H9 (cell line): ENCODE data around the gene MYBPC2. TPM values are rescaled to one million over a fixed set of nuclear protein-coding genes. Genes with fewer than 3 reads are reported as not detected.

ENCODE experiments used
- DNase-seq: peaks from one replicate; pipeline ENCODE4 v3.0.0-alpha.2; 2017
- H2AFZ ChIP-seq: one replicate; pipeline ENCODE4 v1.6.1; 2013; ENCODE audit warnings: mild to moderate bottlenecking, low read length, control low read depth, moderate library complexity
- H2AK5ac ChIP-seq: 2 replicates; pipeline ENCODE4 v1.6.1; 2013; ENCODE audit warnings: low read length, control low read depth, mixed read lengths; ENCODE audit not compliant: insufficient read length
- H2BK120ac ChIP-seq: one replicate; pipeline ENCODE4 v1.6.1; 2013; ENCODE audit warnings: low read depth, mild to moderate bottlenecking, low read length, control low read depth, inconsistent platforms; ENCODE audit not compliant: poor library complexity, severe bottlenecking
- H2BK12ac ChIP-seq: 2 replicates; pipeline ENCODE4 v1.6.1; 2013; ENCODE audit warnings: low read length, control low read depth, mixed read lengths, low read depth; ENCODE audit not compliant: insufficient read length
- H2BK15ac ChIP-seq: 2 replicates; pipeline ENCODE4 v1.6.1; 2013; ENCODE audit warnings: low read depth, low read length, control low read depth
- H2BK20ac ChIP-seq: one replicate; pipeline ENCODE4 v1.6.1; 2013; ENCODE audit warnings: low read depth, mild to moderate bottlenecking, low read length, control low read depth, inconsistent platforms; ENCODE audit not compliant: poor library complexity, severe bottlenecking
- H2BK5ac ChIP-seq: 2 replicates; pipeline ENCODE4 v1.6.1; 2013; ENCODE audit warnings: low read length, control low read depth, mixed read lengths; ENCODE audit not compliant: insufficient read length
- H3K14ac ChIP-seq: 2 replicates; pipeline ENCODE4 v1.6.1; 2013; ENCODE audit warnings: low read length, control low read depth; ENCODE audit not compliant: insufficient read depth
- H3K18ac ChIP-seq: 2 replicates; pipeline ENCODE4 v1.6.1; 2013; ENCODE audit warnings: low read depth, mild to moderate bottlenecking, mixed read lengths, low read length, control low read depth; ENCODE audit not compliant: insufficient read length
- H3K23ac ChIP-seq: 2 replicates; pipeline ENCODE4 v1.6.1; 2013; ENCODE audit warnings: low read length, control low read depth, mixed read lengths, low read depth; ENCODE audit not compliant: insufficient read length
- H3K23me2 ChIP-seq: 2 replicates; pipeline ENCODE4 v1.6.1; 2013; ENCODE audit warnings: low read depth, mild to moderate bottlenecking, mixed read lengths, low read length, control low read depth; ENCODE audit not compliant: insufficient read length, poor library complexity, severe bottlenecking
- H3K27ac ChIP-seq: 2 replicates; pipeline ENCODE4 v1.5.1; 2013; ENCODE audit warnings: low read length, control low read depth, mixed read lengths, low read depth; ENCODE audit not compliant: insufficient read length
- H3K27me3 ChIP-seq: 2 replicates; pipeline ENCODE4 v1.6.1; 2013; ENCODE audit warnings: low read length, control low read depth, inconsistent platforms; ENCODE audit not compliant: insufficient read depth
- H3K4ac ChIP-seq: 2 replicates; pipeline ENCODE4 v1.6.1; 2013; ENCODE audit warnings: low read depth, mild to moderate bottlenecking, control low read depth, inconsistent platforms, low read length, moderate library complexity
- H3K4me1 ChIP-seq: 2 replicates; pipeline ENCODE4 v1.6.1; 2013; ENCODE audit warnings: low read length, control low read depth, inconsistent platforms; ENCODE audit not compliant: insufficient read depth
- H3K4me2 ChIP-seq: 2 replicates; pipeline ENCODE4 v1.6.1; 2013; ENCODE audit warnings: low read length, control low read depth, mixed read lengths; ENCODE audit not compliant: insufficient read length, insufficient read depth
- H3K56ac ChIP-seq: 2 replicates; pipeline ENCODE4 v1.6.1; 2013; ENCODE audit warnings: low read depth, mild to moderate bottlenecking, mixed read lengths, low read length, control low read depth; ENCODE audit not compliant: insufficient read length
- H3K79me1 ChIP-seq: 2 replicates; pipeline ENCODE4 v1.6.1; 2013; ENCODE audit warnings: low read depth, mild to moderate bottlenecking, moderate library complexity, low read length, control low read depth, inconsistent platforms; ENCODE audit not compliant: insufficient read depth, poor library complexity, severe bottlenecking
- H3K79me2 ChIP-seq: 2 replicates; pipeline ENCODE4 v1.6.1; 2013; ENCODE audit warnings: low read length, control low read depth, inconsistent platforms; ENCODE audit not compliant: insufficient read depth
- H3K9ac ChIP-seq: 2 replicates; pipeline ENCODE4 v1.6.1; 2013; ENCODE audit warnings: low read length, control low read depth, mixed read lengths; ENCODE audit not compliant: insufficient read length; ENCODE audit errors: extremely low read depth
- H3K9me3 ChIP-seq: one replicate; pipeline ENCODE4 v1.6.1; 2013; ENCODE audit warnings: low read depth, low read length, inconsistent platforms; ENCODE audit not compliant: control insufficient read depth
- H3T11ph ChIP-seq: one replicate; pipeline ENCODE4 v1.6.1; 2013; ENCODE audit warnings: mild to moderate bottlenecking, low read length, control low read depth, inconsistent platforms
- H4K20me1 ChIP-seq: one replicate; pipeline ENCODE4 v1.6.1; 2013; ENCODE audit not compliant: control insufficient read depth, insufficient read length, insufficient read depth
- H4K5ac ChIP-seq: 2 replicates; pipeline ENCODE4 v1.6.1; 2013; ENCODE audit warnings: low read depth, mild to moderate bottlenecking, mixed read lengths, low read length, control low read depth; ENCODE audit not compliant: insufficient read length
- H4K8ac ChIP-seq: replicated peaks from 2 replicates; pipeline ENCODE4 v1.6.1; 2013; ENCODE audit warnings: low read length, control low read depth, mixed read lengths, low read depth; ENCODE audit not compliant: insufficient read length
- H4K91ac ChIP-seq: 2 replicates; pipeline ENCODE4 v1.6.1; 2013; ENCODE audit warnings: low read depth, mild to moderate bottlenecking, moderate library complexity, mixed read lengths, low read length, control low read depth; ENCODE audit not compliant: insufficient read length
- H3K27ac Mint-ChIP-seq, 3 experiments: 2 replicates in 2 of 3; 3 replicates in 1 of 3; pipeline ENCODE4 v1.8.0; 2020 to 2021; ENCODE audit warnings: mixed read lengths in 3 of 3, mild to moderate bottlenecking in 1 of 3, moderate library complexity in 1 of 3
- H3K27me3 Mint-ChIP-seq: 2 replicates; pipeline ENCODE4 v1.8.0; 2021; ENCODE audit warnings: low read depth, mild to moderate bottlenecking, moderate library complexity, mixed read lengths
- H3K36me3 Mint-ChIP-seq, 3 experiments: 2 replicates in 2 of 3; 3 replicates in 1 of 3; pipeline ENCODE4 v1.8.0; 2020 to 2021; ENCODE audit warnings: low read depth in 3 of 3, mixed read lengths in 3 of 3; ENCODE audit not compliant: insufficient read depth in 1 of 3
- H3K4me1 Mint-ChIP-seq, 2 experiments: 2 replicates each; pipeline ENCODE4 v1.8.0; 2020; ENCODE audit warnings: mixed read lengths in 2 of 2
- H3K4me3 Mint-ChIP-seq, 2 experiments: 2 replicates in 1 of 2; 3 replicates in 1 of 2; pipeline ENCODE4 v1.8.0; 2020 to 2021; ENCODE audit warnings: mild to moderate bottlenecking in 2 of 2, mixed read lengths in 2 of 2, moderate library complexity in 1 of 2
- H3K9me3 Mint-ChIP-seq, 2 experiments: 2 replicates in 1 of 2; 3 replicates in 1 of 2; pipeline ENCODE4 v1.8.0; 2020; ENCODE audit warnings: mild to moderate bottlenecking in 2 of 2, mixed read lengths in 2 of 2, moderate library complexity in 1 of 2
- WGBS: extraction: QIAGEN DNeasy Blood & Tissue Kit; methylation state at CpG from one replicate; pipeline ENCODE4 v1.1.7; 2013; ENCODE audit warnings: missing lambda C conversion rate, low lambda C conversion rate, mixed read lengths; ENCODE audit not compliant: insufficient read length; ENCODE audit errors: extremely low coverage; 5-methylcytosine and 5-hydroxymethylcytosine counted together
- total RNA-seq: library from RNA; stranded (reverse); gene quantifications from 2 replicates; pipeline ENCODE4 v1.2.1, GENCODE V29; 2021
- TF ChIP-seq, protein P1 (sequence below): fragments of 200-600 bp; sonication (generic); conservative IDR thresholded peaks from 3 replicates; pipeline ENCODE4 v1.8.0; 2021; ENCODE audit warnings: antibody characterized with exemption, mild to moderate bottlenecking

The MYBPC2 gene
- total RNA-seq, 1 experiment from 2014 or later: 4.9 TPM

DNA sequence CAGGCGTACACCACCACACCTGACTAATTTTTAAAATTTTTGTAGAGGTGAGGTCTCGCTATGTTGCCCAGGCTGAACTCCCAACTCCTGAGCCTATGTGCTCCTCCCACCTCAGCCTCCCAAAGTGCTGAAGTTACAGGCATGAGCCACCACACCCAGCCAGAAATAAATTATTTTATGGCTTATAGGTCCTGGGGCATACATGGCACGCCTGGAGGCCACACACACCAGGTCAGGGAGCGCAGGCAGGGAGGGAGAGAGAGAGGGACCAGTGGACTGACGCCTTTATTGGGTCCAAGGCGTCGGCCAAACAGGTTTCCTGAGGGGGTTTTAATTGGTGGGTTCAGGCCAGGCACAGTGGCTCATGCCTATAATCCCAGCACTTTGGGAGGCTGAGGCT is 7.1 kb upstream of the MYBPC2 start:
- H4K91ac ChIP-seq: no peak overlapping the region
- H4K5ac ChIP-seq: no peak overlapping the region
- H3K4me1 Mint-ChIP-seq: peaks cover 6 to 8% of the 10 kb centered on the region in 2 experiments
- H3T11ph ChIP-seq: no peak overlapping the region
- no peak overlapping the region for H2AK5ac ChIP-seq
- no peak overlapping the region for H3K27ac ChIP-seq
- H3K79me1 ChIP-seq: no peaks in the 10 kb centered on the region
- no CpG with 5 or more reads among the region's 7 CpGs for WGBS
- H3K23me2 ChIP-seq: no peaks in the 10 kb centered on the region
- peaks cover 0 to 3% of the 10 kb centered on the region in 2 experiments; a peak in 1 of 5 replicates for H3K9me3 Mint-ChIP-seq
- no peak overlapping the region for H3K56ac ChIP-seq
- no peak overlapping the region for H3K4me2 ChIP-seq
- H3K79me2 ChIP-seq: peaks cover 3% of the 10 kb centered on the region; the same call in 1 of the 2 replicates
- H3K4me3 Mint-ChIP-seq: no peak overlapping the region
- no peak overlapping the region for H2AFZ ChIP-seq
- TF ChIP-seq, protein P1, sequence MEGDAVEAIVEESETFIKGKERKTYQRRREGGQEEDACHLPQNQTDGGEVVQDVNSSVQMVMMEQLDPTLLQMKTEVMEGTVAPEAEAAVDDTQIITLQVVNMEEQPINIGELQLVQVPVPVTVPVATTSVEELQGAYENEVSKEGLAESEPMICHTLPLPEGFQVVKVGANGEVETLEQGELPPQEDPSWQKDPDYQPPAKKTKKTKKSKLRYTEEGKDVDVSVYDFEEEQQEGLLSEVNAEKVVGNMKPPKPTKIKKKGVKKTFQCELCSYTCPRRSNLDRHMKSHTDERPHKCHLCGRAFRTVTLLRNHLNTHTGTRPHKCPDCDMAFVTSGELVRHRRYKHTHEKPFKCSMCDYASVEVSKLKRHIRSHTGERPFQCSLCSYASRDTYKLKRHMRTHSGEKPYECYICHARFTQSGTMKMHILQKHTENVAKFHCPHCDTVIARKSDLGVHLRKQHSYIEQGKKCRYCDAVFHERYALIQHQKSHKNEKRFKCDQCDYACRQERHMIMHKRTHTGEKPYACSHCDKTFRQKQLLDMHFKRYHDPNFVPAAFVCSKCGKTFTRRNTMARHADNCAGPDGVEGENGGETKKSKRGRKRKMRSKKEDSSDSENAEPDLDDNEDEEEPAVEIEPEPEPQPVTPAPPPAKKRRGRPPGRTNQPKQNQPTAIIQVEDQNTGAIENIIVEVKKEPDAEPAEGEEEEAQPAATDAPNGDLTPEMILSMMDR: no peak
- no peak overlapping the region for H3K27ac Mint-ChIP-seq
- no peak overlapping the region for H2BK20ac ChIP-seq
- H3K36me3 Mint-ChIP-seq: peaks cover 0 to 19% (median 7%) of the 10 kb centered on the region in 3 experiments; a peak in 4 of 7 replicates
- no peak overlapping the region for H2BK5ac ChIP-seq
- no peak for DNase-seq
- no peaks in the 10 kb centered on the region for H3K9me3 ChIP-seq
- no peaks in the 10 kb centered on the region for H4K20me1 ChIP-seq
- no peaks in the 10 kb centered on the region for H3K4me1 ChIP-seq
- no peak overlapping the region for H2BK15ac ChIP-seq
- H2BK120ac ChIP-seq: no peak overlapping the region
- no peak overlapping the region for H3K4ac ChIP-seq
- H3K14ac ChIP-seq: no peak overlapping the region
- H3K27me3 Mint-ChIP-seq: peaks cover 1% of the 10 kb centered on the region; the same call in 1 of the 2 replicates
- no peak overlapping the region for H3K18ac ChIP-seq
- no peak overlapping the region for H2BK12ac ChIP-seq
- H4K8ac ChIP-seq: no peak overlapping the region
- H3K23ac ChIP-seq: no peak overlapping the region
- H3K27me3 ChIP-seq: no peaks in the 10 kb centered on the region
- H3K9ac ChIP-seq: no peak overlapping the region
